Dendritic cell treated with granulocyte-macrophage colony-stimulating factor and Interleukin-4, amounts not matched to agents 40 ng/mL and 50 ng/mL, for 4 days (primary cell): Measurements from ENCODE around the gene SLC4A8.
"Not testable (repeated sequence)": the region's sequence is repeated elsewhere in the genome, so short reads cannot be mapped to it uniquely, and the experiment has no call there.

Experiments used
- H3K27ac Mint-ChIP-seq: one replicate; pipeline ENCODE4 v1.8.0; 2022; ENCODE audit warnings: mild to moderate bottlenecking, mixed read lengths
- H3K27me3 Mint-ChIP-seq: one replicate; pipeline ENCODE4 v1.8.0; 2022; ENCODE audit warnings: mild to moderate bottlenecking, mixed read lengths
- H3K36me3 Mint-ChIP-seq: one replicate; pipeline ENCODE4 v1.8.0; 2022; ENCODE audit warnings: low read depth, mixed read lengths
- H3K4me1 Mint-ChIP-seq: one replicate; pipeline ENCODE4 v1.8.0; 2022; ENCODE audit warnings: low read depth, mixed read lengths
- H3K4me3 Mint-ChIP-seq: one replicate; pipeline ENCODE4 v1.8.0; 2022; ENCODE audit warnings: mild to moderate bottlenecking, moderate library complexity, mixed read lengths
- H3K9me3 Mint-ChIP-seq: one replicate; pipeline ENCODE4 v1.8.0; 2022; ENCODE audit warnings: mixed read lengths
- intact Hi-C: fragments of 100-400 bp; cut with micrococcal nuclease; formaldehyde crosslinking; loops from one replicate; pipeline ENCODE4 v1.15.0; 2022

SLC4A8 gene

GRCh38 chr12:51429700-51430099 is 5.1 kb downstream of the SLC4A8 start:
- Mint-ChIP-seq H3K36me3 (no peaks in the 10 kb centered on the region), H3K4me3 (no peak overlapping the region), H3K27ac (no peak overlapping the region), H3K27me3 (peaks cover 19% of the 10 kb centered on the region), H3K4me1 (peaks cover 12% of the 10 kb centered on the region), H3K9me3 (no peaks in the 10 kb centered on the region)
- intact Hi-C loops, result no loop called here

GRCh38 chr12:51430196-51430895 is 5.7 kb downstream of the SLC4A8 start:
- H3K36me3 Mint-ChIP-seq, result no peaks in the 10 kb centered on the region
- no peak overlapping the region for H3K27ac Mint-ChIP-seq
- peaks cover 6% of the 10 kb centered on the region for H3K4me1 Mint-ChIP-seq
- intact Hi-C loops, result no loop called here
- no peaks in the 10 kb centered on the region for H3K9me3 Mint-ChIP-seq
- H3K27me3 Mint-ChIP-seq, result peaks cover 13% of the 10 kb centered on the region
- no peak overlapping the region for H3K4me3 Mint-ChIP-seq

GRCh38 chr12:51432921-51433320 is 8.3 kb downstream of the SLC4A8 start:
- H3K4me3 Mint-ChIP-seq, result no peak overlapping the region
- no peaks in the 10 kb centered on the region for H3K9me3 Mint-ChIP-seq
- H3K27ac Mint-ChIP-seq, result no peak overlapping the region
- H3K27me3 Mint-ChIP-seq, result peaks cover 2% of the 10 kb centered on the region
- intact Hi-C loops, result no loop called here
- no peaks in the 10 kb centered on the region for H3K36me3 Mint-ChIP-seq
- H3K4me1 Mint-ChIP-seq, result peaks cover 5% of the 10 kb centered on the region

GRCh38 chr12:51434305-51434704 is 9.7 kb downstream of the SLC4A8 start:
- H3K36me3 Mint-ChIP-seq, result no peaks in the 10 kb centered on the region
- no peaks in the 10 kb centered on the region for H3K9me3 Mint-ChIP-seq
- intact Hi-C loops, result no loop called here
- H3K4me1 Mint-ChIP-seq, result peaks cover 5% of the 10 kb centered on the region
- peaks cover 2% of the 10 kb centered on the region for H3K27me3 Mint-ChIP-seq
- no peak overlapping the region for H3K27ac Mint-ChIP-seq
- H3K4me3 Mint-ChIP-seq, result no peak overlapping the region

GRCh38 chr12:51437431-51437830 is 12.8 kb downstream of the SLC4A8 start:
- peaks cover 1% of the 10 kb centered on the region for H3K27me3 Mint-ChIP-seq
- intact Hi-C loops, result no loop called here
- H3K4me1 Mint-ChIP-seq, result peaks cover 14% of the 10 kb centered on the region
- no peaks in the 10 kb centered on the region for H3K36me3 Mint-ChIP-seq
- H3K4me3 Mint-ChIP-seq, result no peak overlapping the region
- no peak overlapping the region for H3K27ac Mint-ChIP-seq
- H3K9me3 Mint-ChIP-seq, result no peaks in the 10 kb centered on the region

- intact Hi-C loops, result no loop called here
- H3K27me3 Mint-ChIP-seq, result peaks cover 1% of the 10 kb centered on the region
- H3K9me3 Mint-ChIP-seq, result no peaks in the 10 kb centered on the region
- no peaks in the 10 kb centered on the region for H3K36me3 Mint-ChIP-seq
- peaks cover 9% of the 10 kb centered on the region for H3K4me1 Mint-ChIP-seq
- no peak overlapping the region for H3K27ac Mint-ChIP-seq
- no peak overlapping the region for H3K4me3 Mint-ChIP-seq
Measured at GRCh38 chr12:51439330-51439729, 14.7 kb downstream of the SLC4A8 start.

GRCh38 chr12:51441583-51441982 is 17.0 kb downstream of the SLC4A8 start:
- H3K27ac Mint-ChIP-seq, result no peak overlapping the region
- peaks cover 1% of the 10 kb centered on the region for H3K27me3 Mint-ChIP-seq
- no peak overlapping the region for H3K4me3 Mint-ChIP-seq
- H3K4me1 Mint-ChIP-seq, result peaks cover 9% of the 10 kb centered on the region
- no peaks in the 10 kb centered on the region for H3K9me3 Mint-ChIP-seq
- intact Hi-C loops, result no loop called here
- H3K36me3 Mint-ChIP-seq, result no peaks in the 10 kb centered on the region

GRCh38 chr12:51442324-51442723 is 17.7 kb downstream of the SLC4A8 start:
- intact Hi-C loops, result no loop called here
- Mint-ChIP-seq H3K36me3 (no peaks in the 10 kb centered on the region), H3K4me3 (no peak overlapping the region), H3K9me3 (no peaks in the 10 kb centered on the region), H3K4me1 (peaks cover 9% of the 10 kb centered on the region), H3K27me3 (peaks cover 1% of the 10 kb centered on the region), H3K27ac (no peak overlapping the region)

GRCh38 chr12:51443573-51443972 is 18.9 kb downstream of the SLC4A8 start:
- H3K27ac Mint-ChIP-seq, result no peak overlapping the region
- H3K27me3 Mint-ChIP-seq, result peaks cover 1% of the 10 kb centered on the region
- no peak overlapping the region for H3K4me3 Mint-ChIP-seq
- H3K9me3 Mint-ChIP-seq, result no peaks in the 10 kb centered on the region
- intact Hi-C loops, result no loop called here
- H3K36me3 Mint-ChIP-seq, result no peaks in the 10 kb centered on the region
- H3K4me1 Mint-ChIP-seq, result peaks cover 15% of the 10 kb centered on the region

GRCh38 chr12:51448618-51449256 is 24.1 kb downstream of the SLC4A8 start:
- Mint-ChIP-seq H3K27ac (no peak overlapping the region), H3K9me3 (no peaks in the 10 kb centered on the region)
- intact Hi-C loops, result no loop called here

GRCh38 chr12:51449580-51450246 is 25.1 kb downstream of the SLC4A8 start:
- H3K4me3 Mint-ChIP-seq, result no peak overlapping the region

More at GRCh38 chr12:51448618-51449256, 24.1 kb downstream of the SLC4A8 start:
- H3K27me3 Mint-ChIP-seq, result no peaks in the 10 kb centered on the region
- no peak overlapping the region for H3K4me3 Mint-ChIP-seq
- H3K4me1 Mint-ChIP-seq, result peaks cover 21% of the 10 kb centered on the region
- peaks cover 6% of the 10 kb centered on the region for H3K36me3 Mint-ChIP-seq

GRCh38 chr12:51450333-51450732 is 25.7 kb downstream of the SLC4A8 start:
- intact Hi-C loops, result no loop called here
- H3K27me3 Mint-ChIP-seq, result no peaks in the 10 kb centered on the region
- peaks cover 21% of the 10 kb centered on the region for H3K4me1 Mint-ChIP-seq
- peaks cover 6% of the 10 kb centered on the region for H3K36me3 Mint-ChIP-seq
- H3K27ac Mint-ChIP-seq, result no peak overlapping the region
- no peaks in the 10 kb centered on the region for H3K9me3 Mint-ChIP-seq
- no peak overlapping the region for H3K4me3 Mint-ChIP-seq

More at GRCh38 chr12:51449580-51450246, 25.1 kb downstream of the SLC4A8 start:
- intact Hi-C loops, result no loop called here
- Mint-ChIP-seq H3K9me3 (no peaks in the 10 kb centered on the region), H3K4me1 (peaks cover 21% of the 10 kb centered on the region), H3K27ac (no peak overlapping the region), H3K27me3 (no peaks in the 10 kb centered on the region), H3K36me3 (peaks cover 6% of the 10 kb centered on the region)

GRCh38 chr12:51450806-51451205 is 26.2 kb downstream of the SLC4A8 start:
- Mint-ChIP-seq H3K4me1 (peaks cover 21% of the 10 kb centered on the region), H3K36me3 (peaks cover 6% of the 10 kb centered on the region), H3K27ac (no peak overlapping the region), H3K27me3 (no peaks in the 10 kb centered on the region), H3K9me3 (no peaks in the 10 kb centered on the region), H3K4me3 (no peak overlapping the region)
- intact Hi-C loops, result no loop called here

GRCh38 chr12:51454016-51454415 is 29.4 kb downstream of the SLC4A8 start:
- H3K4me3 Mint-ChIP-seq, H3K9me3 Mint-ChIP-seq, intact Hi-C loops, H3K27me3 Mint-ChIP-seq, H3K27ac Mint-ChIP-seq: not testable (repeated sequence)
- Mint-ChIP-seq H3K4me1 (peaks cover 10% of the 10 kb centered on the region), H3K36me3 (peaks cover 14% of the 10 kb centered on the region)
